ENCODE measurements around the gene ARHGEF3.

ARHGEF3 gene

DNA sequence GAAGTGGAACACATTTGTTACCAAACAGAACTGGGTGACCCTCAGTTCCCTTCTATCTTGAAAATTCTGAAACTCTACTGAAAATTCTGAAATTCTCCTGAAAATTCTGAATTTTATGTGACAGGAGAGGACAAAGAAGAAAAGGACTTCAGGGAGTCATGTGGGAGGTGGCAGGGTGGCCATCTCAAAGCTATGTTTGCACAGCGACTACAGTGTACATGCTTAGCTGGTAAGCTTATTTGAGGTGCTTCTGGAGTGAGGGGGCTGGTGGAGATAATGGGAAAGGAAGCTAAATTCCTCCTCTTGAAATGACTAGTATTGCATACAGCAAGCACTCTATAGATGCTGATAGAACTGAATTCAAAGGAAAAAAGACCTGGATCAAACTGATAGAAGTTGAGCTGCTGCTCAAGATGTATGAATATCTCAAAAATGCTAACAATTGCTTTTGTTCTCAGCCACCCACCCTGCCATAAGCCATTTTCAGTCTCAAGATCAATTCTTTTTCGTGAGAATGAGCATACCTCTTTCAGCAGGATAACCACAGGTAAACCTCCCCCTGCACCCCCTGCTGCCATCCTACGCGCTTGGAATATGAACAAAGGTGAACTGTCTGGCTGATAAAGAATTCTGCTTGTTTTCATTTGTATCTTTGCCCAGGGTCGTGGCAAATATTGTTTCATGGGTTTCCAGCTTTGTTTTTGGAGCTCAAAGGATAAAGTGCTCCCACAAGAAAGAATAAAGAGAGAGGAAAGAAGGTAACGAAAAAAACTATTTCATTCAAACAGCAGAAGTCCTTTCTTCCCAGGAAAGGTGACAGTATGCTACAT lies 16.6 kb upstream of the ARHGEF3 start:
- TF ChIP-seq, protein P1, sequence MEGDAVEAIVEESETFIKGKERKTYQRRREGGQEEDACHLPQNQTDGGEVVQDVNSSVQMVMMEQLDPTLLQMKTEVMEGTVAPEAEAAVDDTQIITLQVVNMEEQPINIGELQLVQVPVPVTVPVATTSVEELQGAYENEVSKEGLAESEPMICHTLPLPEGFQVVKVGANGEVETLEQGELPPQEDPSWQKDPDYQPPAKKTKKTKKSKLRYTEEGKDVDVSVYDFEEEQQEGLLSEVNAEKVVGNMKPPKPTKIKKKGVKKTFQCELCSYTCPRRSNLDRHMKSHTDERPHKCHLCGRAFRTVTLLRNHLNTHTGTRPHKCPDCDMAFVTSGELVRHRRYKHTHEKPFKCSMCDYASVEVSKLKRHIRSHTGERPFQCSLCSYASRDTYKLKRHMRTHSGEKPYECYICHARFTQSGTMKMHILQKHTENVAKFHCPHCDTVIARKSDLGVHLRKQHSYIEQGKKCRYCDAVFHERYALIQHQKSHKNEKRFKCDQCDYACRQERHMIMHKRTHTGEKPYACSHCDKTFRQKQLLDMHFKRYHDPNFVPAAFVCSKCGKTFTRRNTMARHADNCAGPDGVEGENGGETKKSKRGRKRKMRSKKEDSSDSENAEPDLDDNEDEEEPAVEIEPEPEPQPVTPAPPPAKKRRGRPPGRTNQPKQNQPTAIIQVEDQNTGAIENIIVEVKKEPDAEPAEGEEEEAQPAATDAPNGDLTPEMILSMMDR (IDR thresholded peaks at IDR 0.05; ENCODE audit: low read depth, low read length): no peak
- H3K36me3 ChIP-seq: no peaks in the 10 kb centered on the region
- no peaks in the 10 kb centered on the region; the same call in 1 of the 2 replicates for H3K4me1 ChIP-seq
- DNase-seq: no peak
- no peaks in the 10 kb centered on the region for H3K27me3 ChIP-seq
- no peaks in the 10 kb centered on the region for H3K9me3 ChIP-seq
- H3K4me3 ChIP-seq (ENCODE audit: low read depth, low read length): no peak overlapping the region

DNA sequence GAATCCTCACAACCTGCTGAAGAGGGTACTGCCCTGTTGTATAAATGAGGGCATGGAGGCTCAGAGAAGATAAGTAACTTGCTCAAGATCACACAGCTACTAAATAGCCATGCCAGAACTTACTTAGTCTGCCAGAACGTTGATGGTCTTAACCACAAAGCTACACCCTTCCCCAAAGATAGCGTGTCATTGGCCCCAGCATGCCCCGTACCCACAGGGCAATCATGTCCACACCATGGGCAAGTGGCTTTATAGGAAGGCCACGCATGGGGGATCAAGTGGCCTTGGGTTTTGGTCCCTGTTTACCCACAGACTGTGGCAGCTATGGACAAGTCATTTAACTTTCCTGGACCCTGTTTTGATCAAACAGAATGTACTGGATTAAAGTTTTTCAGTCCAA lies 15.9 kb upstream of the ARHGEF3 start:
- TF ChIP-seq, protein P1 (IDR thresholded peaks at IDR 0.05; ENCODE audit: low read depth, low read length): no peak
- peaks cover 3% of the 10 kb centered on the region; the same call in 1 of the 2 replicates for H3K4me1 ChIP-seq
- no peak overlapping the region for H3K4me3 ChIP-seq (ENCODE audit: low read depth, low read length)
- no peaks in the 10 kb centered on the region for H3K36me3 ChIP-seq
- no peak for DNase-seq
- H3K27me3 ChIP-seq: no peaks in the 10 kb centered on the region
- H3K9me3 ChIP-seq: no peaks in the 10 kb centered on the region

DNA sequence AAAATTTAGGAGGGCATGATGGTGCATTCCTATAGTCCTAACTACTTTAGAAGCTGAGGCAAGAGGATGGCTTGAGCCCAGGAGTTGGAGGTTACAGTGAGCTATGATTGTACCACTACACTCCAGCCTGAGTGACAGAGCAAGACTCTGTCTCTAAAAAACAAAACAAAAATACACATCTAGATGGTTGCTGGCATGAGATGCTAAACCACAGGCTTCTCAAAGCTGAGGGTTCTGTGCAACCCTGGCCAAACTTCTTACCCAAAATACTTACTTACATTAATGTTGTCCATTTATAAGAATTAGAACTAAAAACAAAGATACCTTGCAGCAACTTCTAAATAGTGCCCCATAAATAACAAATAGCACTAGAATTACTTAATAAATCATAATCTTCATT lies 14.3 kb upstream of the ARHGEF3 start:
- DNase-seq: no peak
- H3K27me3 ChIP-seq: no peaks in the 10 kb centered on the region
- peaks cover 14% of the 10 kb centered on the region; the same call in 1 of the 2 replicates for H3K4me1 ChIP-seq
- H3K9me3 ChIP-seq: no peaks in the 10 kb centered on the region
- no peaks in the 10 kb centered on the region for H3K36me3 ChIP-seq
- no peak overlapping the region for H3K4me3 ChIP-seq (ENCODE audit: low read depth, low read length)
- TF ChIP-seq, protein P1 (IDR thresholded peaks at IDR 0.05; ENCODE audit: low read depth, low read length): no peak

DNA sequence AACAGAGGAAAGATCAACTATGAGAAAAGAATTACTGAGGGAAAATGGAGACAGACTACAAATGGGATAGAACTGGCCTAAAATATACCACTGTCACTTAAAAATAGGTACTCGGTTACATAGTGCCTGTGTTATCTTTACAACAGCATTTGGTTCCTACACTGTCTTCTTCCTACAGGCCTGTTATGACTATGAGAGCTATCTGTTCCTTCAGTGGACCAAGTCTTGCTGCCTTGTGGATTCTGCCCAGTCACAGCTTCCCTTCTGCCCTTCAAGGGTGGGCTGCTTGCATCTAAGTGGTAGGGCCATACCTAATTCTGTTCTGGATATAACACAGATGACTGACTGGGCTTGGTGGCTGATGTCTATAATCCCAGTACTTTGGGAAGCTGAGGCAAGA lies 13.8 kb upstream of the ARHGEF3 start:
- Histone ChIP-seq H3K4me3 (ENCODE audit: low read depth, low read length) (no peak overlapping the region), H3K9me3 (no peaks in the 10 kb centered on the region), H3K4me1 (peaks cover 14% of the 10 kb centered on the region; the same call in 1 of the 2 replicates), H3K27me3 (no peaks in the 10 kb centered on the region), H3K36me3 (no peaks in the 10 kb centered on the region)
- TF ChIP-seq, protein P1 (IDR thresholded peaks at IDR 0.05; ENCODE audit: low read depth, low read length): no peak
- no peak for DNase-seq

DNA sequence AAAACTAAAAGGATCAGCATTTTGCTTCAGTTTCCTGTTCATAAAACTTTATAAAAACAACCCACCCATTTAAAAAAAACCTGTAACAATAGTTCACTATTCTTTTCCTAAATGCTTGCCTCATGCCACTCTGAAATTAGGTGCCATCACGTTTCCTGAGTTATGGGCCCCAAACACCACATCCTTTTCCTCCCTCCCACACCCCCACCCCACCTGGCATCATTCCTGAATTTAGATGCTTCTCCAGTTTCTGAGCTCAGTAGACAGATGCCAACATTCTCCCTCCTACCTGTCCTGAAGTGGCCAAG lies 11.9 kb upstream of the ARHGEF3 start:
- Histone ChIP-seq H3K9me3 (no peaks in the 10 kb centered on the region), H3K4me1 (peaks cover 14% of the 10 kb centered on the region; the same call in 1 of the 2 replicates), H3K4me3 (ENCODE audit: low read depth, low read length) (no peak overlapping the region), H3K36me3 (no peaks in the 10 kb centered on the region), H3K27me3 (no peaks in the 10 kb centered on the region)
- no peak for DNase-seq
- TF ChIP-seq, protein P1 (IDR thresholded peaks at IDR 0.05; ENCODE audit: low read depth, low read length): no peak

Data from BE2C (cell line).